T-helper 22 cell (primary cell): ENCODE measurements around the gene LINGO4.

Source experiments
- DNase-seq: peaks from one replicate; pipeline ENCODE4 v3.0.0-alpha.2; 2020; ENCODE audit warnings: low read depth

LINGO4 gene, protein sequence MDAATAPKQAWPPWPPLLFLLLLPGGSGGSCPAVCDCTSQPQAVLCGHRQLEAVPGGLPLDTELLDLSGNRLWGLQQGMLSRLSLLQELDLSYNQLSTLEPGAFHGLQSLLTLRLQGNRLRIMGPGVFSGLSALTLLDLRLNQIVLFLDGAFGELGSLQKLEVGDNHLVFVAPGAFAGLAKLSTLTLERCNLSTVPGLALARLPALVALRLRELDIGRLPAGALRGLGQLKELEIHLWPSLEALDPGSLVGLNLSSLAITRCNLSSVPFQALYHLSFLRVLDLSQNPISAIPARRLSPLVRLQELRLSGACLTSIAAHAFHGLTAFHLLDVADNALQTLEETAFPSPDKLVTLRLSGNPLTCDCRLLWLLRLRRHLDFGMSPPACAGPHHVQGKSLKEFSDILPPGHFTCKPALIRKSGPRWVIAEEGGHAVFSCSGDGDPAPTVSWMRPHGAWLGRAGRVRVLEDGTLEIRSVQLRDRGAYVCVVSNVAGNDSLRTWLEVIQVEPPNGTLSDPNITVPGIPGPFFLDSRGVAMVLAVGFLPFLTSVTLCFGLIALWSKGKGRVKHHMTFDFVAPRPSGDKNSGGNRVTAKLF

DNA sequence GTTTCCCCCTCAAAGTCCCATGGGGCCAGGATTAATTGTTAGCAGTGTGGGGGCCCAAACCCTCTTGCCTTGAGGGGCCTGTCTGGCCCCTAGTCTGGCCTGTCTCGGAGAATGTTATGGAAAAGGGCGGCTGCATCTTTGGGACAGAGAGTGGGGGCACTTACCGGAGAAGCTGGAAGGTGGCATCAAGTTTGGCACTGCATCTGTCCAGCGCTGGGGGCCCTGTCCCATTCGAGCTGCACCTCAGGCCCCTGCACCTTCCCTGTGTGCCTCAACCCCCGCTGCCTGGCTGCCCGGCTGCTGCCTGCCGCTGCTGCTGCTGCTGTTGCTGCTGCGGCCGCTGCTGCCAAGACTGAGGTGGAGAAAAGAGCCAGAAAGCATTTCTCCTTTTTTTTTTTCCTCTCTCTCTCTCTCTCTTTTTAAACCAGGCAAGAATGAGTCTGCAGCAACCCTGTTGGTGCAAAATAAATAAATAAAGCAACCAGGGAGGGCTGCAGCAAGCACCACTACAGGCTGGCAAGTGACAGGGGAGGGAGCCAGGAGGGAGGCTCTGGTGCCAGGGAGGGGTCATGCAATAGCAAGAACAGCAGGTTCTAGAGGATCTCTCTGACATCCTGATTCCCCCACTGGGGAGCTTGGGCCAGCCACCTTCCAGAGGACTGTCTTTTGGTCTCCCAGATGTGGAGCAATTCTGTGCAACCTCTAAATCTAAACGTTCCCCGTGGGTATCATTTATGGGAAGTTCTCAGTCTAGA is at the start of gene LINGO4:
LINGO4 (minus strand) TSS at position 354 of the 755 bp plus-strand sequence. CDS start 2,715 bp downstream, outside the sequence.
- no peak for DNase-seq

DNA sequence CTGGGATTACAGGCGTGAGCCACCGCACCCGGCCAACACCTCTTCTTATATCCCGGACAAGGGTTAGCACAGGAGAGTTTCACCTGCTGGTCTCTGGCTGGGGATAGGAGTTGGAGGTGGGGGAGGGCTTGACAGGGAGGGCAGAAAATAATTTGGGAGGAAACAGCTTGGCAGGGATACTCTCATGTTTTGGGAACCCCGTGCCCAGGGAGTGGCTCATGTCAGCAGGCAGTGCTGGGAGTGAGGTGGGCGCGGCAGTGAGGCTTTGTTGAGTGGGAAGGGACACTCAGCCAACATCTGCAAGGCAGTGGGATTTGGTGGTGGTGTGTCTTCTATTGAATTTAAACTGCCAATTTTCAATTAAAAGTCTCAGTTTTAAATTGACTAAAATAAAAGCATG is 49.4 kb upstream of the LINGO4 start:
- DNase-seq, result no peak

DNA sequence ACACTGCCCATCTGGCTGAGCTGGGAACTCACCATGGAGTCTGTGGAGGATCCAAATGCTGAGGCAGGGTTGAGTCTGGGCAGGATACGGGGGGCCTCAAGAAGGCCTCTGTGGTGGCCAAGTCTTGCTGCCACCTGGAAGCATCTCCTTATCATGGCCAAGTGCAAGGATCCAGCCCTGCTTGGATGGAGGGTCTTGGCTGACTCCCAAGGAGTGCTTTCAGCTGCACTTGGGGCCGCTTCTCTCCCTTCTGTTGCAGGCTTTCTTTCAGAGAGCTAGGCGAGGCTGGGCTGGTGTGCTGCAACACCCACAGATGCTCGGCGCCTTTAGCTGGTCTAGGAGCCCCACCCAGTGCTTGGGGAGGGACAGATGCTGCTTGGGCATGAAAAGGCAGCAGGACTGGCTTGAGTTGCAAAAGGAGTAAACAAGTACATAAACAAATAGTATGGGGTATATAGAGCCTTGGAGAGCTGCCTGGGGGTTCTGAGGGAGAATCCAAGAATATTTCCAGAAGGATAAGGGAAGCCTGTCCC is 48.3 kb upstream of the LINGO4 start, which contains the start of gene THEM5:
THEM5 (minus strand) TSS at position 302 of the 533 bp plus-strand sequence; CDS start at position 155, 147 bp downstream.
- DNase-seq, result no peak

DNA sequence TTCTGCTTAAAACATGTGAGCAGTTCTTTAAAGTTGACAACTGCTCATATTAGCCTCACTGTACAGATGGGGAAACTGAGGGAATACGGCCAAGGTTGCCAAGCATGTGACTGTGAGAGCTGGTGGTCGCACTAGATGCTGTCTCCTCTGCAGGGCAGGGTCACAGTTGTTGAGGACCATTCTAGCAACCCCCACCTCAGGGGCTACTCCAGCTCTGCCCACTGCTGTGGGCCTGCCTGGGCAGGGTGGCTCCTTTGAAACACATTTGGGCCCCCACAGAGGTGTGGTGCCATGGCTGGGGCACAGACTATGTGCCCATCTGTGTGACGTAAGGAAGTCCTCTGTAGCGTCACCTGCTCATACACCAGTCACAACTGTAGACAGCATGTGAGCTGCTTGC is 47.5 kb upstream of the LINGO4 start:
- no peak for DNase-seq

DNA sequence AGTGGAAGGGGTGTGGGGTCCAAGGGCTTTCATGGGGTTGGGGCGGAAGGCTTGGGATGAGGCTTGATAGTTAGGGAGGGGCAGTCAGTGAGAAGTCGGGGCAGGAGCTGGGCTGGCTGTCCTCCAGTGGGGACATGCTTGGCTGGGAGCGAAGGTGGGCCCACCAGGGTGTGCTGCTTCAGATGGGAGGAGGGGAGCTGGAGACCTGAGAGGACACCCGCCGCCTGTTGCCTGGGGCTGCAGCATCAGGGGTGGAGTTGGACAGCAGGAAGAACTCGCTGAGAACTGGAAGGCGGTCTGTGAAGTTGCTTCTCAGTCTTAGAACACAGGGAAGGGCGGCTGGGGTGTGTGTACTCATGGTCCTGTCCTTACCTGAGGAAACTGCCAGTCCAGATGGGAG is 46.7 kb upstream of the LINGO4 start:
- no peak for DNase-seq

DNA sequence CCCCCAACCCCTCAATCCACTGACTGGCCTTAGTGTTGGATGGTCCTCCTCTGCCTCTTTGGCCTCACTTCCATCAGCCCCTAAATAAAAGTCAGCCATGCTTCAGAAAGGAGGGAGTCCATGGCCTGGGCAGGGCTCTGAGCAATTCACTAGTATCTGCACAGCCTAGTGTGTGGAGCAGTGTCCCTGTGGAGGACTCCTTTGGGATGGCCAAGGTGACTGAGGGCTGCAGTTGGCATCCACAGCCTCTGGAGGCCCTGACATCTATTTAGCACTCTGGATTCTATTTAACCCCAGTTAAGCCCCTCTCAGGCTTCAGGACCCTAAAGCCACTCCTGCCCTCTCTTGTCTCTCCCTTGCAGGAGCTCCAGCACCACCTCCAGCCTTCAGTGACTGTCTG is 44.7 kb upstream of the LINGO4 start:
- no peak for DNase-seq

DNA sequence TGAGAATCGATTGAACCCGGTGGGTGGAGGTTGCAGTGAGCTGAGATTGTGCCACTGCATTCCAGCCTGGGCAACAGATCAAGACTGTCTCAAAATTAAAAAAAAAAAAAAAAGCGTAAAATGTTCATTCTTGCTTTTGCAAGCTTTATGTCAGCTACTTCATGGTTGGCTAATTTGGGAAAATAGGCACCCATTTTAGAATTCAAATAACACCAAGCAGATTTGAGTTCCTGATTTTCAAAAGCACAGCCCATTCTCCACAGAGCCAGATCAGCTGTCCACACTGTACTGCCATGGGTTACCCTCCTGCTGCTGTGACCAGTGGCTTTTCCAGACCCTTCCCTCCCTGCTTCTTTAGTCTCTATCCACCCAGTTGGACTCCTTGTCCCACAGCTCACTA is 43.9 kb upstream of the LINGO4 start:
- no peak for DNase-seq

DNA sequence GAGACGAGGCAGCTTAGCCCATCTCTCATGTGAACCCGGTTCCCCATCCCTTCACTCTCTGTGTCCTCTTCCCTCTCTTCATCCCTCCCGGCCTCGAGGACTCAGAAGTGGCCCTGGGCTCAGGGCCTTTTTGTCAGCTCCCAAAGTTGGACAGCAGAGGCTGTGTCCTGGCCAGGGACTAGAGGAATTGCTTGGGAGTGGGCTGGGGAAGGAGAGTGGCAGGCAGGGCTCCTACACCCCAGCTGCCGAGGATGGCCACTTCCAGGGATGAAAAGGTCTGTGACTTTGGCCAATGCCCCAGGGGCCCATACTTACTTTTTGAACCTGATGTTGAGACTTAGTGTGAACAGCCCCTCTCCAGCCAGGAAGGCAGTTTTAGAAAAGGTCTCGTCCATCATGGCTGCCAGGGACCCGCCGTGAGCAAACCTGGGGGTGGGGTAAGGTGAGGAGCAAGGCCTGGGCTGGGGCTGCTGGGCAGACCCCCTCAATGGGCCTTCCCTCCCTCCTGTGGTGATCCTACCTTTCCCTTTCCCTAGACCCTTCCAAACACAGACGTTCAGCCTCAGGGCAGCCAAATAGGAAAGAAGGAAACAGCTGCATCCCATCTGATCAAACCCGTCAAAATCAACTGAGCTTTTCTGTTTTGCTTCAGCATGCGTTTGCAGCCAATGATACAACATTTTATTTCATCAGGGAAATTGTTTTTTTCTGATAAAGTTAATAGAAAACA is 42.8 kb upstream of the LINGO4 start:
- no peak for DNase-seq

DNA sequence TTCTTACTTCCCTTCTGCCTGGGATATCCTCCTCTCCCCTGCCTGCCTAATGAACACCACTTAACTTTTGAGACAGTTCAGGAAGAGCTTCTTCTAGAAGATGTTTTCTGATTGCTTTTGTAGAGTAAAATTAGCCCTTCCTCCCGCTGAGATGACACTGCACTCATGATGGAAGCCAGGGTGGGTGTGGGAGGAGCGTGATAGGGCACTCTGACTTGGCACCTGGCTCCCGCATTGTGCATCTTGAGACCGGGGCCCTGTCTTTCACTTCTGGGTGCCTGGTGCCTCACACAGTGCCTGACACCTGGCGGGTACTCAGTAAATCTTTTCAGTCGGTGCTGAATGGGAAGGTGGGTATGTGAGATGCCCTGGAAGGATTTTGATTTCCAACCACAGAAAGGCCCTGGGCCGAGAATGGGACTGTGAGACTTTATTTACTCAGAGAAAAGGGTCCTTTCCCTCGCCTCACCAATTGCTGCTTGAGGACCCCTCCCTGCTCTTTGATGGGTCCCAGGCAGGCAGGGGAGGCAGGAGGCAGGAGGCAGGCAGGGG is 41.5 kb upstream of the LINGO4 start:
- DNase-seq, result no peak

DNA sequence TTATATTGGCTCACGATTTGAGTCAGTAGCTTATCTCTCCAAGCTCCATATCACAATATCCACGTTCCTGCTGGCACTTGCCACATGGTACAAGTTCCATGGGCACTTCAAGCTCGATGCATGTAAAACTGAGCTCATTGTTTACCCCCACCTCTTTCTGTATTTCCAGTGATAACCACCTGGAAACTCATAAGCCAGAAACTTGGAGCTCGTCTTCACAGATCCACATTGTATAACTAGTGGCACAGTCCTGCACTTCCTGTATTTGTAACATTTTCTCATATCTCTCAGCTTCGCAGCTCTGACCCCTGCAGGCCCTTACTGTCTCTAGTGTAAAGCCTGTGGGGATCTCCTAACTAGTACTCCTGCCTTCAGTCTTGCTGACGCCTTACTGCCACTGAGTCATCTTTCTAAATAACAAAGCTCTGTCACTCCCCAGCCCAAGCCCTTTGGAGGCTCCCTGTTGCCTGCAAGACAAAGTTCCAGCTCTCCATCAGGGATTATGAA is 40.9 kb upstream of the LINGO4 start:
- no peak for DNase-seq

DNA sequence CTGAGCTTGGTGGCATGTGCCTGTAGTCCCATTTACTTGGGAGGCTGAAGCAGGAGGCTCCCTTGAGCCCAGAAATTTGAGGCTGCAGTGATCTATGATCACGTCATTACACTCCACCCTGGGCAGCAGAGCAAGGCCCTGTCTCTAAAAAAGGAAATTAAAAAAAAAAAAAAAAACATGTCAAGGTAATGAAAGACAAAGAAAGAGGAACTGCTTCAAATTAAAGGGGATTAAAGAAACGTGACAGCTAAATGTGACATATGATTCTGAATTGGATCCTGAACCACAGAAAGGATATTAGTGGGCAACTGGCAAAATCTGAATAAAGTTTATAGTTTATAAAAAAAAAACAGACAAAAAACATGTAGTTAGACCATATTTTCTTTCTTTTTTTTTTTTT is 38.2 kb upstream of the LINGO4 start:
- no peak for DNase-seq

DNA sequence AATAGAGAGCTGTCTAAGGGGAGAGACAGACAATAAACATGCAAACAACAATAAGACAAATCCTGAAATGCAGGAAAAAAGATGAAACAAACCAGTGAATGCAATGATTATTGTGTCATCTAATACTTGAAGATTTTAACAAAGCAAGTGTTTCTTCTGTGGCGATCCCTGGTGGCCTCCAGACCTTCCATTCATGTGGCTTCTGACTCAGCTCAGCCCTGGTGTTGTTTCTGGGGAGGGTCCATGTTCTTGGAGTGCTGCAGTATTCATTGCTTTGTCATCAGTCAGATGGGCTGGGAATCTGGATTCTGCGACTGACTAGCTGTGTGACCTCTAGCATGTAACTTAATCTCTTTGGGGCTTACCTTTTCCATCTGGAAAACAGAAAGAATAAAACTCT is 35.9 kb upstream of the LINGO4 start:
- DNase-seq, result no peak

DNA sequence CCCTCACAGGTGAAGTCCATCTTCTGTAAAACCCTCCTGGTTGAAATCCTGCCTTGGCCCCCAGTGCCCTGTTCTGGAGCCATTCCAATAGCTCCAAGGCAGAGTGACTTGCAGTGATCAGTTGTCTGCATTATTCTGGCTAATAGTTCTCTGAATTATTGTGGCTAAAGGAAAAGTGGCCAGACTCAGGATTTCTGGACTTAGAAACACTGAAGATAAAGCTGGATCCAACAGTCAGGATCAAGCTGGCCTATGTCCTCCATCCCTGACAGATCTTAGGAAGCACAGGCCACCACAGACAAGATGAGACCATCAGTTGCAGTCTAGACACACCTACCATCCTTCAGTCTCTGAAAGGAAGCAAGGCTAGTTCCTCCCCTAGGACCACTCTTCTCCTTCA is 35.2 kb upstream of the LINGO4 start:
- DNase-seq, result no peak

DNA sequence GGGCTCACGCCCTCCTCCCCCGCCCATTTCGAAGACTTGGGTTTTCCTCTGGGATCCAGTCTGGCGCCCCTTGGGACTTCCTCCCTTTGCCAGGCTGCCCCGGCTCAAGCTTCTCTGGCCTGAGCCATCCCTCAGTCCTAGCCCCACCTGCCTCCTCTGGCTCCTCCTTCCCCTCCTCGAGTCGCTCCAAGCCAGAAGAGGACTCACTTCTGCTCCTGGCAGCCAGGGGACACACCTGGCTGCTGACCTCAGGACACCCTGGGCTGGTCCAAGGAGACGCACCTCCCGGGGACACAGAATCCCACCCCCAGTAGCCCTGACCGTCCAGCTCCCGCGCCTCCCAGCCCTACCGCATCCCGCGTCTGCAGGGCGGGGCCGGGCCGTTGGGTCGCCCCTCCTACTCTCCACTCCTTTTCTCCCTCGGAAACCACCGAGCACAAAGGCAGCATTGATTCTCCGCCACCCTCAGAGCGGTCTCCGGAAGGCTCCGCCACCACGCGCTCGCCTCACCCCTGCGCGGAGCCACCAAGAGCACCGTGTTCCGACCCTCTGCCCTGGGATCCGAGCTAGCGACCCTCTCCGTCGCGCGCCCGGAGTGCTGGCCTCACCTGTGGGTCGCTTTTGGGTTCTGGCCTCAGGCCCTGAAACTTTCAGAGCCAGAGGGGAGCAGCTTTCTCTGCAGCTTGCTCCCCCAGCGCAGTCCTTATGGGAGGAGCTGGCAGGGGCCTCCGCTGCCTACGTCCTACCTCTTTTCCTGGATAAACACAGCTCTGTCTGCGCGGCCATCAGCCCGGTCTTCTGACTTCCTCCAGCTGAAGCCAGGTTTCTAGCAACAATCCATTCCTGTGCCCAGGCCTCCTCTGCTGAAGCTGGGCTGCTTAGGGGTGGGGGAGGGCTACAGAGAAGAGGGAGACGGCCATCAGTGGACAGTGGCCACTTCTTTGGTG is 34.5 kb upstream of the LINGO4 start, which contains the start of gene C2CD4D:
C2CD4D (minus strand) TSS at position 364 of the 947 bp plus-strand sequence. CDS start 831 bp downstream, outside the sequence.
- DNase-seq, result peak; percentile 71

DNA sequence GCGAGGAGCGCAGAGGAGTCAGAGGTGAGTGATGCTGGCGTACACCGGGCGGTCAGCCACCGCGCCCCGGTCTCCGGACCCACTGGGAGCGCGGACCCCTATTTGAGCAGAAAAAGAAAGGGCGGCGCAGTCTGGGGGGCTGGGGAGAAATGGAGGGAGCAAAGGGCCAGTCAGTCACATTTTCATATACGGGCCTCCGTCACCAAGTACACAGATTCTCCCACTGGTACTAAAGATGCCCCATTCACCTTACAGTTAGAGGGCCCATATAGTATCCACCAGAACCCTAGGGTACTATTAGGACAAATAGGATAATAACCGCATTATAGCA is 33.8 kb upstream of the LINGO4 start:
- no peak for DNase-seq

DNA sequence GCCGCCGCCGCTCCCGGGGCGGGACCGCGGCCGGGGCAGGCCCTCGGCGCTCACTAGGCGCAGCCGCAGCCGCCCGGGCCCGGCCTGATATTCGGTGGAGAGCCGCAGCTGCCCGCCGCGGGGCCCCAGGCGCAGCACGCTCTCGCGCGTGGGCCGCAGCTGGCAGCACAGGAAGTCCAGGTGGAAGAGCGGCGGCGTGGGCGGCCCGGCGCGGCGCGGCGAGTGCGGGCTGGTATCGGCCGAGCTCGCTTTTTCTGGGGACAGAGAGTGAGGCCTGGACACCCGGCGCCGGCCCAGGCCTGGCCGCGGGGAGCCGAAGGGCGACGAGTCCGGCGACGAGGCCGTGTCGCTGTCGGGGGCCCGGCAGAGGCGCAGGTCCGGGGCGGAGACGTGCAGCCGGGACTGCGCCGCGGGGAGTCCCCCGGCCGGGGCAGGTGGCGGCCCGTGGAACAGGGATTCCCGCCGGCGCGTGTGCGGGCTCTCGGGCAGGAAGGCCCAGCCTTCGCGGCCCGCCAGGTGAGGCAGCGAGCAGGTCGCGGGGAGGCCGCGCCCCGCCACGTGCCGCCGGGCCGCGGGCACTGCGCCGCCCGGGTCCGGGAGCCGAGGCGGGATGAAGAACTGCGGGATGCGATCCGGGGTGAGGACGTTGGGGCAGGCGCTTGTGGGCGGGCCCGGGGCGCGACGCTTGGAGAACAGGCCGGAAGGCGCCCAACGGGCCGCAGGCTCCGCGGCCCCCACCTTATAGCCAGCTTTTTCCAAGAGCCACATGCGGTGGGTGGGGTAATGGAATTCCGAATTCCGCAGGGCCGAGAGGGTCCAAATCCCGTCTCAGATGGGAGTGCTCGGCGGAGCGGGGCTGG is 33.2 kb upstream of the LINGO4 start:
- peak; percentile 41 for DNase-seq

DNA sequence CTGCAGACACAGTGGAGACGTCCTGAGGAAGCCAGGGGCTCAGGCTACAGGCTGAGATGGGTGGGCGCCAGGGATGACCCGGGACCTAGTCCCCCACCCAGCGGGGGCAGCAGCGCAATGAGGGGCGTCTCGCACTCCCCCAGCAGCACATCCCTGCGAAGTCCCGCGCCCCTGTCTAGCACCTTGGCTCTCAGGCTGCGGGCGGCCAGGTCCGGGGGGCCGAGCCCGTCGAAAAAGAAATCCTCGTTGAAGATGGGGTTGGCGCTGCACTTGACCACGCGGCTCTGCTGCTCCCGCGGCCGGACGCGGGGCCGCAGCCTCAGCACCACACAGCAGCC is 32.6 kb upstream of the LINGO4 start:
- DNase-seq, result no peak

DNA sequence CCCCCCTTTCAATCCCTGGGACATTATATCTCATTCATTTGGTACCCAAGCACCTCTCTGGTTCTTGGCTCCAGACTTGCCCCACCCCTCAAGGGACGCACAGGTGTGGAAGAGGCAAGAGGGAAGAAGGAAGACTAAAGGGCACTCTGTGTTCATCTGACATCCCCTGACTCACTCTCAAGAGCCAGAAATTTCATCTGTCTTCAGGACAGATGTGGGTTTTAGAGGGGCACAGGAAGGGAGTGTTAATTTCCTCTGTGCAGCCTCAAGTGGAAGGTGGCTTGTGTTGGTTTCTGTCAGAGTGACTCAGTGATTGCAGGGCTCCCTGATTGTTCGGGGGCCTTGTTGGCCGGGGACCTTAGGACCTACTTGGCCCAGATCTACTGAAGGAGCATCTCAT is 32.0 kb upstream of the LINGO4 start:
- DNase-seq, result peak; percentile 52

DNA sequence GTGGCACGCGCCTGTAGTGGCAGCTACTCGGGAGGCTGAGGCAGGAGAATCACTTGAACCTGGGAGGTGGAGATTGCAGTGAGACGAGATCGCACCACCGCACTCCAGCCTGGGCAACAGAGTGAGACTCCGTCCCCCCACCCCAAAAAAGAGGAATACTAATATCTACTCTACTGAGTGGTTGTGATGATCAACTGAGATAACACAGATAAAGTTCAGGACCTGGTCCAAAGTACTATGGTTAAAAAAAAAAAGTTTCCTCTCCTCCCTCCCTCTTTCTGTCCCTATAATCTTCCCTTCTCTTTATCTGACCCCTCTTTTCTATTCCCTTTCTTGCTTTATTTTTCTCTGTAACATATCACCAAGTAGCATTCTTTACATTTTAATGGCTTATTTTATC is 30.4 kb upstream of the LINGO4 start:
- DNase-seq, result no peak
